NB4 (cell line): Measurements from ENCODE around the gene ROR2.

ENCODE experiments used
- DNase-seq: peaks from one replicate; pipeline ENCODE4 v3.0.0; 2010; ENCODE audit warnings: low read depth
- H3K4me3 ChIP-seq: one replicate; pipeline ENCODE4 v1.5.1; 2011; ENCODE audit warnings: mild to moderate bottlenecking, low read depth, low read length, moderate library complexity
- MYC ChIP-seq: IDR thresholded peaks from 2 replicates; pipeline ENCODE4 v1.6.1; 2011; ENCODE audit warnings: low read depth, low read length
- POLR2A ChIP-seq: IDR thresholded peaks from 2 replicates; pipeline ENCODE4 v1.6.1; 2011; ENCODE audit warnings: mild to moderate bottlenecking; ENCODE audit not compliant: insufficient read length; ENCODE audit errors: extremely low read depth
- TF ChIP-seq, protein P1 (sequence below): IDR thresholded peaks from 2 replicates; pipeline ENCODE4 v1.6.1; 2011; ENCODE audit warnings: low read depth, low read length
- TF ChIP-seq, protein P2 (sequence below): IDR thresholded peaks from one replicate; pipeline ENCODE4 v1.5.1; 2012; ENCODE audit warnings: low read depth, low read length

ROR2 gene

DNA sequence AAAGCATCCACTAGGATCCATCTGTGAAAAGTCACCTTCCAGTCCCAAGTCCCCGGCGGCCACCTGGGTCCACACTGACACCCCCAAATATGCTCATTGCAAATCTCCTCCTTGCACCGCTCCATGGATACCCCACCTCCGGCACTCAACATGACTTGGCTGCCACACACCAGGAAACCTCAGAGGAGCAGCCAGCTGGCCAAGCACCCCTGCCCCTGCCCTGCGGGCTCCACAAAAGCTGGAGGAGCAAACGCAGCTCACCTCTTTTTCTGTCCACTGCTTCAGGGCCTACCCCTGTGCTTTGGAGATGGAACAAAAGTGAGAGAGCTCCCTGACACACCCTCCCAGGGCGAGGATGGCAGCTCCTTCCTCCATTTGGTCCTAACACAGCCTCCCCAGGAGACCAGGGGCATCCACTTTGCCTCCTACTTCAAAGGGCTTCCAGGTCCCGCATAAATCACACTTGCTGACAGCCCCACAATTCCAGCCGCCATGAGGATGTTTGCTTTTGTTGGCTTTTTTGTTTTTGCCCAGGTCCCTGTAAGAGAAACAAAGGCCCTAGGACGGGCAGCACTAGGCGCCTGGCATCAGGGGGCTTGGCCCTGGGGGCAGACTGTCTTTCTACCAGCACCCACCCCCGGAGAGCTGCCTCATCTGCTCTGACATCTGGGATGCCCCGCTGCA, 14.8 kb downstream of the ROR2 start:
- TF ChIP-seq, protein P1, sequence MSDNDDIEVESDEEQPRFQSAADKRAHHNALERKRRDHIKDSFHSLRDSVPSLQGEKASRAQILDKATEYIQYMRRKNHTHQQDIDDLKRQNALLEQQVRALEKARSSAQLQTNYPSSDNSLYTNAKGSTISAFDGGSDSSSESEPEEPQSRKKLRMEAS = no peak
- TF ChIP-seq, protein P2, sequence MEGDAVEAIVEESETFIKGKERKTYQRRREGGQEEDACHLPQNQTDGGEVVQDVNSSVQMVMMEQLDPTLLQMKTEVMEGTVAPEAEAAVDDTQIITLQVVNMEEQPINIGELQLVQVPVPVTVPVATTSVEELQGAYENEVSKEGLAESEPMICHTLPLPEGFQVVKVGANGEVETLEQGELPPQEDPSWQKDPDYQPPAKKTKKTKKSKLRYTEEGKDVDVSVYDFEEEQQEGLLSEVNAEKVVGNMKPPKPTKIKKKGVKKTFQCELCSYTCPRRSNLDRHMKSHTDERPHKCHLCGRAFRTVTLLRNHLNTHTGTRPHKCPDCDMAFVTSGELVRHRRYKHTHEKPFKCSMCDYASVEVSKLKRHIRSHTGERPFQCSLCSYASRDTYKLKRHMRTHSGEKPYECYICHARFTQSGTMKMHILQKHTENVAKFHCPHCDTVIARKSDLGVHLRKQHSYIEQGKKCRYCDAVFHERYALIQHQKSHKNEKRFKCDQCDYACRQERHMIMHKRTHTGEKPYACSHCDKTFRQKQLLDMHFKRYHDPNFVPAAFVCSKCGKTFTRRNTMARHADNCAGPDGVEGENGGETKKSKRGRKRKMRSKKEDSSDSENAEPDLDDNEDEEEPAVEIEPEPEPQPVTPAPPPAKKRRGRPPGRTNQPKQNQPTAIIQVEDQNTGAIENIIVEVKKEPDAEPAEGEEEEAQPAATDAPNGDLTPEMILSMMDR = no peak
- no peak for TF ChIP-seq POLR2A
- H3K4me3 ChIP-seq = no peak overlapping the region
- DNase-seq = no peak

DNA sequence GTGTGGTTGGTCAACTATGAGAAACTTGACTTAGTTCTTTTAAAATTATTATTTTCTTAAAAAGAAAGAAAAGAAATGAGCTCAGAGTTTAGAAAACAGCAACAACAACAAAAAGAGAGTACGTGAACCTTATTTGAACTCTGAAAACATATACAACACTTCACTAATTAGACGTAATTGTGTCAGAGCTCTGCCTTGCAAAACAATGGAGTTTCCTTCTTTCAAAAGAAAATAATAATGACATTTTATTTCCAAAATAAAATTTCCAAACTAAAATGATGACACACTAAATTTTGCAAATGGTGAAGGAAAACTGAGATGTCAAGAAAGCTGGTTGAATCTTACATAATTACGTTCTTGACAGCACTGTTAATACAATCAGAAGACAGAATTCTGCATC, 15.4 kb downstream of the ROR2 start:
- no peak for DNase-seq
- TF ChIP-seq, protein P1 = no peak
- TF ChIP-seq, protein P2 = no peak
- TF ChIP-seq POLR2A (no peak), MYC (no peak)
- H3K4me3 ChIP-seq = no peak overlapping the region

DNA sequence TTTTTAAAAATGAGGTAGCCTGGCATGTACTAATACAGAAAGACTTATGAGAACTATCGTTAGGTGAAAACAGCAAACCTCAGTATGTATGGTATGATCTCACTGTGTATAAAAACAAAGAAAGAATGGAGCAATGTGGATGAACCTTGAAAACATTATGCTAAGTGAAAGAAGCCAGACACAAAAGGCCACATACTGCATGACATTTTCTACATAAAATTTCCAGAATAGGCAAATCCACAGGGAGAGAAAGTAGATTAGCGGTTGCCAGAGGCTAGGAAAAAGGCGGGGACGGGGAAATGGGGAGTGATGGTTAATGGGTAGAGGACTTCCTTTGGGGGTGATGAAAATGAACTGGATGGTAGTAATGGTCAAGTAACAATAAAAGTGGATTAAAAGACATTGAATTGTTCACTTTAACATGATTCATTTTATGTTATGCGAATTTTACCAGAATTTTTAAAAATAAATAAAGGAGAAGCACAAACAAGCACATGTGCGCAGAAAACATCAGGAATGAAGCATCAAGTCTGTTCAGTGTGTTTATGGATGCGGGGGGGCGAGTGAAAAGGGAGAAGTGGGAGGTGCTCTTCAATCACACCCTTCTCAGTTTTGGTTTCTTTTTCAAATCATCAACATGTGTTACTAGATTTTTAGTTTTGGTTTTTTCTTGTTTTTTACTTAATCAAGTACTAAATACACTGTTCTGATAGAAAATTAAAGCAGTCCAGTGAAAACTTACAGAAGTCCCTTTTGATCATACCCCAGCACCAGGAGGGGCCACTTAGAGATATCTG, 16.3 kb downstream of the ROR2 start:
- no peak overlapping the region for H3K4me3 ChIP-seq
- TF ChIP-seq, protein P1 = no peak
- TF ChIP-seq MYC = no peak
- no peak for TF ChIP-seq POLR2A
- TF ChIP-seq, protein P2 = no peak
- DNase-seq = peak; percentile 47

DNA sequence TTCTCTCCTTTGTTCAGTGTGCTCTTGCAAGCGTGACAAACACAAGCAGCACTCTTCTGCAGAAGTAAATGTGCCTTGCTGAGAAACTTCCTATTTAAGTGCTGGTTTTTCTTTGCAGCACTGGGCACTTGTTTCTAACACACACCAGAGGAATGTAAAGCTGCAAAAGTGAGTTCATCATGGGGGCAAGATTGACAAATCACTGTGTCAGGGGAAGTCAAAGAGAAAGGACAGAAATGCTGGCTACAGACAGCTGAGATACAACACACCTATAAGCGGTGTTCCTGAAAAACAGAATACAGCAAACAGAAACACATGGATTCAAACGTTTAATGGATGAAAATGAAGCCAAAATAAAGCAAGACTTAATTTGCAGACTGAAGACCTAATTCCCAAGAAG, 19.6 kb downstream of the ROR2 start:
- TF ChIP-seq, protein P2 = no peak
- TF ChIP-seq POLR2A (no peak), MYC (no peak)
- TF ChIP-seq, protein P1 = no peak
- no peak overlapping the region for H3K4me3 ChIP-seq
- peak; percentile 29 for DNase-seq

DNA sequence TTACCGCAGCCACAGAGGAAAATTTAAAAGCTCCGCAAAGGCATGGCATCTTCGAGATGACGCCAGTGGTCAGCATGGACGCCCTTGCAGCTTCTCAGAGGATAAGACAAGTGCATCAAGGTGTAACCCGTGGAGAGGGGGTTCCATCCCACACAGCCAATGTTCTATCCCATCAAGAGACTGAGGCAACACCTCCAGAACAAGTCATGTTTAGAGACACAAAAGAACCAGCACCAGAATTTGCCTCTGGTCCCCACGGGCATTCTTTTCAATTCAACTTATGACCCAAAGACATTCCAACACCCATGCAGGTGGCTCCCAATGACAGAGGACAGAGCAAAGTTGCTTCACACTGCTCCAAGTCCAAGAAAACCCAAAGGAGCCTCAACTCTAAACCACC, 20.7 kb downstream of the ROR2 start:
- TF ChIP-seq, protein P2 = no peak
- TF ChIP-seq, protein P1 = no peak
- TF ChIP-seq POLR2A = no peak
- TF ChIP-seq MYC = no peak
- H3K4me3 ChIP-seq = no peak overlapping the region
- no peak for DNase-seq
